B cell (primary cell): ENCODE data around the gene ASIC4.

Source experiments
- CTCF ChIP-seq: fragments of 200-600 bp; IDR thresholded peaks from one replicate; pipeline ENCODE4 v1.8.0; 2022; ENCODE audit warnings: antibody characterized with exemption, mild to moderate bottlenecking
- EZH2 ChIP-seq: IDR thresholded peaks from 2 replicates; pipeline ENCODE4 v1.6.1; 2012; ENCODE audit warnings: borderline replicate concordance, low read depth, mild to moderate bottlenecking, moderate library complexity, low read length; ENCODE audit not compliant: insufficient read depth, poor library complexity, severe bottlenecking

GRCh38 chr2:219570924-219571310 lies 56.6 kb downstream of the ASIC4 start:
- no peak for TF ChIP-seq CTCF
- no peak for TF ChIP-seq EZH2
